ENCODE measurements around the gene NEUROD2.

The NEUROD2 gene

GRCh38 chr17:39607851-39608130, at the start of gene NEUROD2:
NEUROD2 (minus strand) TSS chr17:39607920; CDS start chr17:39606599, 1,321 bp downstream.
- peak; percentile 94 to 96 for DNase-seq

GRCh38 chr17:39655105-39655504, 47.4 kb upstream of the NEUROD2 start:
- no peak for DNase-seq

GRCh38 chr17:39653662-39654331, 46.1 kb upstream of the NEUROD2 start:
- peak; percentile 20 to 39 for DNase-seq

GRCh38 chr17:39653316-39653661, 45.6 kb upstream of the NEUROD2 start:
- DNase-seq, result no peak

GRCh38 chr17:39652587-39653315, 45.0 kb upstream of the NEUROD2 start:
- no peak for DNase-seq

- DNase-seq, result no peak
These were observed 44.3 kb upstream of the NEUROD2 start for GRCh38 chr17:39651923-39652586.

- no peak for DNase-seq
These were observed 42.4 kb upstream of the NEUROD2 start for GRCh38 chr17:39650121-39650579.

- DNase-seq, result no peak
These were observed 41.1 kb upstream of the NEUROD2 start for GRCh38 chr17:39648616-39649366.

GRCh38 chr17:39647256-39647655, 39.5 kb upstream of the NEUROD2 start:
- DNase-seq, result no peak

GRCh38 chr17:39643271-39643670, 35.6 kb upstream of the NEUROD2 start:
- no peak for DNase-seq

GRCh38 chr17:39642291-39643074, 34.8 kb upstream of the NEUROD2 start:
- DNase-seq, result no peak

GRCh38 chr17:39641883-39642282, 34.2 kb upstream of the NEUROD2 start:
- no peak for DNase-seq

GRCh38 chr17:39641097-39641496, 33.4 kb upstream of the NEUROD2 start:
- DNase-seq, result no peak

GRCh38 chr17:39640591-39641031, 32.9 kb upstream of the NEUROD2 start:
- DNase-seq, result no peak

- no peak for DNase-seq
These were observed 32.1 kb upstream of the NEUROD2 start for GRCh38 chr17:39639566-39640458.

- DNase-seq, result no peak
These were observed 31.3 kb upstream of the NEUROD2 start for GRCh38 chr17:39639043-39639442.

- no peak for DNase-seq
These were observed 30.6 kb upstream of the NEUROD2 start for GRCh38 chr17:39638317-39638716.

GRCh38 chr17:39636927-39637736, 29.4 kb upstream of the NEUROD2 start, which contains the start of gene STARD3:
STARD3 (plus strand) TSS chr17:39637144; CDS start chr17:39653532, 16,388 bp downstream.
- DNase-seq, result peak; percentile 68 to 86

GRCh38 chr17:39636587-39636926, 28.8 kb upstream of the NEUROD2 start:
- DNase-seq, result no peak

GRCh38 chr17:39635614-39636176, 28.0 kb upstream of the NEUROD2 start:
- DNase-seq, result no peak
